Calu3 (cell line): ENCODE data around the gene FNBP1. TPM values are rescaled to one million over a fixed set of nuclear protein-coding genes. Genes with fewer than 3 reads are reported as not detected.

ENCODE experiments used
- BruUV-seq: library from RNA; stranded (reverse); fragments of 400-500 nt; replicated peaks from 2 replicates; lab custom pipeline; 2021; lab: Mats Ljungman, UMichigan
- CTCF ChIA-PET: fragments of 300-600 bp; sonication (Branson Sonifier 250); formaldehyde crosslinking; loops from one replicate; lab custom pipeline; 2022; ENCODE audit warnings: antibody characterized with exemption; lab: Charles Lee
- DNase-seq: peaks from one replicate; pipeline ENCODE4 v3.0.0; 2022
- H3K27ac Mint-ChIP-seq: one replicate; pipeline ENCODE4 v1.8.0; 2022; ENCODE audit warnings: mixed read lengths; ENCODE audit not compliant: unreplicated experiment
- H3K27me3 Mint-ChIP-seq: one replicate; pipeline ENCODE4 v1.8.0; 2022; ENCODE audit warnings: mixed read lengths; ENCODE audit not compliant: unreplicated experiment
- H3K36me3 Mint-ChIP-seq: one replicate; pipeline ENCODE4 v1.8.0; 2022; ENCODE audit warnings: mild to moderate bottlenecking, moderate library complexity, mixed read lengths; ENCODE audit not compliant: insufficient read depth, unreplicated experiment
- H3K4me1 Mint-ChIP-seq: one replicate; pipeline ENCODE4 v1.8.0; 2022; ENCODE audit warnings: mild to moderate bottlenecking, low read depth, mixed read lengths; ENCODE audit not compliant: unreplicated experiment
- H3K4me3 Mint-ChIP-seq: one replicate; pipeline ENCODE4 v1.8.0; 2022; ENCODE audit warnings: mild to moderate bottlenecking, low read depth, moderate library complexity, mixed read lengths; ENCODE audit not compliant: unreplicated experiment
- H3K9me3 Mint-ChIP-seq: one replicate; pipeline ENCODE4 v1.8.0; 2022; ENCODE audit warnings: low read depth, mixed read lengths; ENCODE audit not compliant: unreplicated experiment
- intact Hi-C: fragments of 100-400 bp; cut with micrococcal nuclease; formaldehyde crosslinking; loops from one replicate; pipeline ENCODE4 v1.10.0; 2022; ENCODE audit not compliant: unreplicated experiment
- total RNA-seq: library from RNA; stranded (reverse); gene quantifications from 2 replicates; pipeline ENCODE4 v1.2.3, GENCODE V29; 2022
- TF ChIP-seq, protein P1 (sequence below): fragments of 200-600 bp; IDR thresholded peaks from one replicate; pipeline ENCODE4 v1.8.0; 2022; ENCODE audit warnings: antibody characterized with exemption; ENCODE audit not compliant: unreplicated experiment

Gene FNBP1
- total RNA-seq, 1 experiment from 2014 or later, result 9.9 TPM

GRCh38 chr9:129880654-129881546 lies 162.1 kb downstream of the FNBP1 start:
- no peaks in the 10 kb centered on the region for H3K9me3 Mint-ChIP-seq
- peaks cover 5% of the 10 kb centered on the region for H3K36me3 Mint-ChIP-seq
- TF ChIP-seq, protein P1, sequence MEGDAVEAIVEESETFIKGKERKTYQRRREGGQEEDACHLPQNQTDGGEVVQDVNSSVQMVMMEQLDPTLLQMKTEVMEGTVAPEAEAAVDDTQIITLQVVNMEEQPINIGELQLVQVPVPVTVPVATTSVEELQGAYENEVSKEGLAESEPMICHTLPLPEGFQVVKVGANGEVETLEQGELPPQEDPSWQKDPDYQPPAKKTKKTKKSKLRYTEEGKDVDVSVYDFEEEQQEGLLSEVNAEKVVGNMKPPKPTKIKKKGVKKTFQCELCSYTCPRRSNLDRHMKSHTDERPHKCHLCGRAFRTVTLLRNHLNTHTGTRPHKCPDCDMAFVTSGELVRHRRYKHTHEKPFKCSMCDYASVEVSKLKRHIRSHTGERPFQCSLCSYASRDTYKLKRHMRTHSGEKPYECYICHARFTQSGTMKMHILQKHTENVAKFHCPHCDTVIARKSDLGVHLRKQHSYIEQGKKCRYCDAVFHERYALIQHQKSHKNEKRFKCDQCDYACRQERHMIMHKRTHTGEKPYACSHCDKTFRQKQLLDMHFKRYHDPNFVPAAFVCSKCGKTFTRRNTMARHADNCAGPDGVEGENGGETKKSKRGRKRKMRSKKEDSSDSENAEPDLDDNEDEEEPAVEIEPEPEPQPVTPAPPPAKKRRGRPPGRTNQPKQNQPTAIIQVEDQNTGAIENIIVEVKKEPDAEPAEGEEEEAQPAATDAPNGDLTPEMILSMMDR, result no peak
- H3K27me3 Mint-ChIP-seq, result no peaks in the 10 kb centered on the region
- DNase-seq, result no peak
- intact Hi-C loops, result no loop called here
- no peak overlapping the region for H3K4me3 Mint-ChIP-seq
- no TSS peak for BruUV-seq
- H3K4me1 Mint-ChIP-seq, result peaks cover 12% of the 10 kb centered on the region
- H3K27ac Mint-ChIP-seq, result no peak overlapping the region
- CTCF ChIA-PET, result no interaction called here

GRCh38 chr9:129879991-129880653 lies 162.9 kb downstream of the FNBP1 start:
- H3K4me3 Mint-ChIP-seq, result no peak overlapping the region
- no peaks in the 10 kb centered on the region for H3K9me3 Mint-ChIP-seq
- peaks cover 12% of the 10 kb centered on the region for H3K4me1 Mint-ChIP-seq
- TF ChIP-seq, protein P1, result no peak
- H3K27ac Mint-ChIP-seq, result no peak overlapping the region
- CTCF ChIA-PET, result no interaction called here
- intact Hi-C loops, result no loop called here
- H3K27me3 Mint-ChIP-seq, result no peaks in the 10 kb centered on the region
- no peak for DNase-seq
- no TSS peak for BruUV-seq
- no peaks in the 10 kb centered on the region for H3K36me3 Mint-ChIP-seq

DNA sequence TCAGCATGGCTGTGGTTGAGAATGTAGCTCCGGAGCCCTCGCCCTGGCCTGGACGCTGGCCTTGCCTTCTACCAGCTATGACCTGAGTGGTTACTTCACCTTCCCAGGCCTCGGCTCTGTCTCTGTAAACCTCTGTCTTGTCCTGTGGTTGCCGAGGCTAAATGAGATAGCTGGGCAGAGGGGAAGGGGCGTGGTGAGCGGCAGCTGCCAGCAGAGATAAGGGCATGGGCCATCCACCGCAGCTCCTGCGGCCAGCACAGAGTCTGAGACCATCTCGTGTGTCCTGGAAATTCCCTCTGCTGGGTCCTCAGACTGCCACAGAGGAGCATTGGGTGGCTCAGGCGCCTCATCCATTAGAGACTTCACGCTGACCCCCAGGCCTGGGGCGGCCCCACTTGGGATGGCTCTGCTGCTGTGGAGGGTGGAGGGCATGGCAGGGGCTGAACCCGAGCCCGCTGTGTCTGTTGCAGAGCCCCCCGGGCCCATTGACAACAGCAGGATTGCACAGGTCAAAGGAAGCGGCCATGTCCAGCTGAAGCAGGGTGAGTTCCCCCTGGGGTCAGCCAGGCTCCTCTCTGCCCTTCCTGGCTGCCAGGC lies 163.8 kb downstream of the FNBP1 start:
- CTCF ChIA-PET, result no interaction called here
- no peak for DNase-seq
- Mint-ChIP-seq H3K9me3 (no peaks in the 10 kb centered on the region), H3K27me3 (no peaks in the 10 kb centered on the region), H3K36me3 (no peaks in the 10 kb centered on the region), H3K4me3 (no peak overlapping the region), H3K4me1 (peaks cover 4% of the 10 kb centered on the region), H3K27ac (no peak overlapping the region)
- intact Hi-C loops, result no loop called here
- BruUV-seq, result no TSS peak
- TF ChIP-seq, protein P1, result no peak

DNA sequence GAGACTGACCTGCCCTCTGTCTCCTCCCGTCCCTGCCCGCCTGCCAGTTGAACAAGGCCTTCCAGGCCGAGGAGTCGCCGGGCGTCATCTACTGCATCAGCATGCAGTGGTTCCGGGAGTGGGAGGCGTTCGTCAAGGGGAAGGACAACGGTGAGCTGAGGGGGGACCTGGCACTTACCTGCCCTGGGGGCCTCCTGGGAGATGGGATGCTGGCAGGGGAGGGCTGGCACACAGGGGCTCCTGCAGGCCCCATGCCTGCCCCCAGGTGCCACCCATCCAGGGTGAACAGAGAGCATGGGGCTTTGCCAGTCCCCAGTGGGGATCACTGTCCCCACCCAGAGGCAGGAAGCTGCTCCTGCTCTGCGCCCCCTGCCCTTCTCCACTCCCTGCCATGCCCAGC lies 164.7 kb downstream of the FNBP1 start:
- Mint-ChIP-seq H3K4me1 (no peaks in the 10 kb centered on the region), H3K27me3 (no peaks in the 10 kb centered on the region), H3K4me3 (no peak overlapping the region), H3K9me3 (no peaks in the 10 kb centered on the region), H3K27ac (no peak overlapping the region), H3K36me3 (no peaks in the 10 kb centered on the region)
- BruUV-seq, result no TSS peak
- CTCF ChIA-PET, result no interaction called here
- intact Hi-C loops, result no loop called here
- no peak for DNase-seq
- TF ChIP-seq, protein P1, result no peak
